Stimulated activated CD4-positive, alpha-beta T cell treated with anti-CD3 and anti-CD28 coated beads, Interleukin-15, amount 100 ng/mL, for 1 hour (primary cell): ENCODE measurements around the gene PIAS1.
"Not testable (repeated sequence)": the region's sequence is repeated elsewhere in the genome, so short reads cannot be mapped to it uniquely, and the experiment has no call there.

Experiments used
- DNase-seq, 2 donors: peaks; one replicate each; pipeline ENCODE4 v3.0.0-alpha.2; 2020; ENCODE audit warnings: low read depth in 1 of 2, low spot score in 1 of 2

PIAS1 gene

GRCh38 chr15:68113751-68114150 is 59.6 kb downstream of the PIAS1 start:
- DNase-seq = no peak

GRCh38 chr15:68114356-68114755 is 60.2 kb downstream of the PIAS1 start:
- DNase-seq = no peak

GRCh38 chr15:68114840-68115239 is 60.7 kb downstream of the PIAS1 start:
- no peak for DNase-seq

GRCh38 chr15:68124700-68125099 is 70.6 kb downstream of the PIAS1 start:
- no peak for DNase-seq

- DNase-seq = no peak
These were observed 72.3 kb downstream of the PIAS1 start for GRCh38 chr15:68126396-68126795.

GRCh38 chr15:68129072-68129471 is 75.0 kb downstream of the PIAS1 start:
- no peak for DNase-seq

- DNase-seq = no peak
These were observed 76.7 kb downstream of the PIAS1 start for GRCh38 chr15:68130851-68131250.

- no peak for DNase-seq
These were observed 83.0 kb downstream of the PIAS1 start for GRCh38 chr15:68137096-68137495.

GRCh38 chr15:68143129-68143528 is 89.0 kb downstream of the PIAS1 start:
- DNase-seq = no peak

GRCh38 chr15:68143785-68144184 is 89.7 kb downstream of the PIAS1 start:
- DNase-seq = no peak

GRCh38 chr15:68145706-68146105 is 91.6 kb downstream of the PIAS1 start:
- DNase-seq = no peak

- no peak for DNase-seq
These were observed 93.9 kb downstream of the PIAS1 start for GRCh38 chr15:68148039-68148438.

GRCh38 chr15:68149059-68149458 is 94.9 kb downstream of the PIAS1 start:
- no peak for DNase-seq

GRCh38 chr15:68150187-68150586 is 96.1 kb downstream of the PIAS1 start:
- DNase-seq = no peak

- no peak for DNase-seq
These were observed 97.2 kb downstream of the PIAS1 start for GRCh38 chr15:68151277-68151676.

- DNase-seq = no peak
These were observed 98.2 kb downstream of the PIAS1 start for GRCh38 chr15:68152342-68152741.

GRCh38 chr15:68154923-68155559 is 100.9 kb downstream of the PIAS1 start:
- DNase-seq = no peak

GRCh38 chr15:68157074-68157473 is 103.0 kb downstream of the PIAS1 start:
- DNase-seq = no peak

GRCh38 chr15:68158046-68158628 is 104.0 kb downstream of the PIAS1 start:
- DNase-seq = no peak

GRCh38 chr15:68163191-68163590 is 109.1 kb downstream of the PIAS1 start:
- DNase-seq = no peak

- DNase-seq = no peak
These were observed 112.7 kb downstream of the PIAS1 start for GRCh38 chr15:68166847-68167246.

GRCh38 chr15:68172037-68172436 is 117.9 kb downstream of the PIAS1 start:
- DNase-seq = not testable (repeated sequence)

GRCh38 chr15:68173119-68173518 is 119.0 kb downstream of the PIAS1 start:
- DNase-seq = no peak
